Adrenal gland (tissue), 5 donors: ENCODE measurements around the gene DNAL1.

Experiments used
- CTCF ChIP-seq, 6 experiments: fragments of 450-650 bp in 4 of 6; fragments of 200-600 bp in 2 of 6; sonication (generic) in 1 of 6; IDR thresholded peaks; 1 replicate in 5 of 6; 2 replicates in 1 of 6; pipeline versions ENCODE4 v1.5.1 to v1.8.0; 2016 to 2021; ENCODE audit warnings: antibody characterized with exemption in 6 of 6, mild to moderate bottlenecking in 2 of 6, moderate library complexity in 1 of 6
- POLR2A ChIP-seq, 2 donors: fragments of 450-650 bp; IDR thresholded peaks; one replicate each; pipeline ENCODE4 v1.6.1; 2017; ENCODE audit warnings: antibody characterized with exemption in 2 of 2, mild to moderate bottlenecking in 2 of 2, moderate library complexity in 1 of 2
- donor health status: DM: no; HTN: no; CAD: no.

GRCh38 chr14:73747379-73748211 is 102.8 kb downstream of the DNAL1 start:
- TF ChIP-seq CTCF (IDR thresholded peaks at IDR 0.05) (no peak), POLR2A (IDR thresholded peaks at IDR 0.05) (no peak)
